IMR-90 (cell line): Measurements from ENCODE around the gene CFAP251. TPM values are rescaled to one million over a fixed set of nuclear protein-coding genes. Genes with fewer than 3 reads are reported as not detected.

Experiments
- ATAC-seq: fragments of 200-7000 bp; cut with Tn5 transposase; 2 replicates; pipeline ENCODE4 v1.9.1; 2020; ENCODE audit warnings: low read depth, mild to moderate bottlenecking, moderate library complexity
- BruUV-seq: library from RNA; stranded (reverse); fragments of 400-500 nt; replicated peaks from 2 replicates; lab custom pipeline; 2021; lab: Mats Ljungman, UMichigan
- CTCF ChIA-PET: fragments of 300-600 bp; formaldehyde crosslinking; extraction: SDS; loops from one replicate; lab custom pipeline; 2021; ENCODE audit warnings: antibody characterized with exemption; lab: Yijun Ruan, JAX
- POLR2A ChIA-PET: fragments of 300-600 bp; sonication (Branson Sonifier 250); formaldehyde crosslinking; loops from one replicate; lab custom pipeline; 2022; ENCODE audit warnings: antibody characterized with exemption; ENCODE audit not compliant: unreplicated experiment; lab: Charles Lee
- DNase-seq: peaks from one replicate; pipeline ENCODE4 v3.0.0; 2013
- H2AFZ ChIP-seq: replicated peaks from 2 replicates; pipeline ENCODE3; 2013; ENCODE audit warnings: low read length, mild to moderate bottlenecking; ENCODE audit not compliant: poor library complexity
- H2AK5ac ChIP-seq: 2 replicates; pipeline ENCODE4 v1.6.1; 2013; ENCODE audit warnings: low read depth, low read length, inconsistent platforms
- H2AK9ac ChIP-seq: replicated peaks from 2 replicates; pipeline ENCODE3; 2013; ENCODE audit warnings: mild to moderate bottlenecking, low read depth, low read length, moderate library complexity; ENCODE audit not compliant: poor library complexity
- H2BK120ac ChIP-seq: 2 replicates; pipeline ENCODE4 v1.6.1; 2013; ENCODE audit warnings: low read depth, low read length, inconsistent platforms
- H2BK15ac ChIP-seq: 3 replicates; pipeline ENCODE4 v1.6.1; 2013; ENCODE audit warnings: low read depth, low read length, inconsistent platforms
- H2BK20ac ChIP-seq: 2 replicates; pipeline ENCODE4 v1.6.1; 2013; ENCODE audit warnings: low read depth, mild to moderate bottlenecking, inconsistent platforms, low read length, moderate library complexity
- H2BK5ac ChIP-seq: 2 replicates; pipeline ENCODE4 v1.6.1; 2013; ENCODE audit warnings: mild to moderate bottlenecking, low read depth, low read length, inconsistent platforms; ENCODE audit not compliant: poor library complexity, severe bottlenecking
- H3K14ac ChIP-seq: replicated peaks from 2 replicates; pipeline ENCODE4 v1.6.1; 2013; ENCODE audit warnings: low read depth, low read length, inconsistent platforms
- H3K18ac ChIP-seq: 2 replicates; pipeline ENCODE4 v1.6.1; 2013; ENCODE audit warnings: low read depth, low read length, control low read depth
- H3K23ac ChIP-seq: 2 replicates; pipeline ENCODE4 v1.6.1; 2013; ENCODE audit warnings: low read depth, low read length, inconsistent platforms
- H3K27ac ChIP-seq: 2 replicates; pipeline ENCODE4 v1.5.1; 2013; ENCODE audit warnings: mild to moderate bottlenecking, control low read depth, low read length; ENCODE audit not compliant: insufficient read depth
- H3K27me3 ChIP-seq: 2 replicates; pipeline ENCODE4 v1.6.1; 2013; ENCODE audit warnings: low read length; ENCODE audit not compliant: control insufficient read depth, insufficient read depth
- H3K36me3 ChIP-seq: 2 replicates; pipeline ENCODE4 v1.6.1; 2013; ENCODE audit warnings: low read length, mixed read lengths; ENCODE audit not compliant: control insufficient read depth, insufficient read depth
- H3K4ac ChIP-seq: 2 replicates; pipeline ENCODE4 v1.6.1; 2013; ENCODE audit warnings: low read depth, low read length, inconsistent platforms
- H3K4me1 ChIP-seq: 2 replicates; pipeline ENCODE4 v1.6.1; 2013; ENCODE audit warnings: low read length, mixed read lengths; ENCODE audit not compliant: control insufficient read depth, insufficient read depth
- H3K4me2 ChIP-seq: 2 replicates; pipeline ENCODE4 v1.6.1; 2013; ENCODE audit warnings: low read depth, mild to moderate bottlenecking, control low read depth, low read length, moderate library complexity
- H3K4me3 ChIP-seq: 2 replicates; pipeline ENCODE4 v1.5.1; 2013; ENCODE audit warnings: low read depth, mild to moderate bottlenecking, control low read depth, low read length, moderate library complexity; ENCODE audit not compliant: insufficient read depth
- H3K56ac ChIP-seq: 2 replicates; pipeline ENCODE4 v1.6.1; 2013; ENCODE audit warnings: low read length, inconsistent platforms; ENCODE audit not compliant: insufficient read depth; ENCODE audit errors: extremely low read depth
- H3K79me1 ChIP-seq, 2 experiments: 2 replicates each; pipeline ENCODE4 v1.6.1; 2013; ENCODE audit warnings: low read length in 2 of 2, inconsistent platforms in 1 of 2, low read depth in 1 of 2
- H3K9ac ChIP-seq: 2 replicates; pipeline ENCODE4 v1.6.1; 2013; ENCODE audit warnings: low read depth, low read length, control low read depth
- H3K9me1 ChIP-seq: 2 replicates; pipeline ENCODE4 v1.6.1; 2013; ENCODE audit warnings: low read length, inconsistent platforms; ENCODE audit not compliant: insufficient read depth
- H3K9me3 ChIP-seq: 2 replicates; pipeline ENCODE4 v1.6.1; 2013; ENCODE audit warnings: low read length; ENCODE audit not compliant: control insufficient read depth, insufficient read depth
- H4K20me1 ChIP-seq: 2 replicates; pipeline ENCODE4 v1.6.1; 2013; ENCODE audit warnings: low read length, inconsistent platforms; ENCODE audit not compliant: insufficient read depth
- H4K5ac ChIP-seq: 2 replicates; pipeline ENCODE4 v1.6.1; 2013; ENCODE audit warnings: mild to moderate bottlenecking, low read depth, low read length, control low read depth
- H4K8ac ChIP-seq, 2 experiments: 2 replicates each; pipeline ENCODE4 v1.6.1; 2013; ENCODE audit warnings: low read depth in 2 of 2, low read length in 2 of 2, control low read depth in 1 of 2, inconsistent platforms in 1 of 2
- H4K91ac ChIP-seq: 2 replicates; pipeline ENCODE4 v1.6.1; 2013; ENCODE audit warnings: low read depth, low read length, inconsistent platforms; ENCODE audit not compliant: insufficient read depth
- BHLHE40 ChIP-seq: fragments of 150-350 bp; IDR thresholded peaks from 2 replicates; pipeline ENCODE4 v1.6.1; 2016; ENCODE audit warnings: mild to moderate bottlenecking, low read depth, low read length
- CEBPB ChIP-seq: IDR thresholded peaks from 2 replicates; pipeline ENCODE4 v1.6.1; 2012; ENCODE audit warnings: low read depth, low read length, improper control_type of control experiment
- CHD1 ChIP-seq: IDR thresholded peaks from 2 replicates; pipeline ENCODE4 v1.6.1; 2012; ENCODE audit warnings: low read depth, low read length, improper control_type of control experiment
- CTCF ChIP-seq: conservative IDR thresholded peaks from 2 replicates; pipeline ENCODE4 v1.5.1; 2012; ENCODE audit warnings: mild to moderate bottlenecking, low read depth, low read length, improper control_type of control experiment
- ELK1 ChIP-seq: fragments of 150-350 bp; IDR thresholded peaks from 2 replicates; pipeline ENCODE4 v1.6.1; 2016; ENCODE audit warnings: low read depth, mild to moderate bottlenecking, low read length, moderate library complexity, borderline replicate concordance
- FOS ChIP-seq: fragments of 150-350 bp; IDR thresholded peaks from 2 replicates; pipeline ENCODE4 v1.6.1; 2016; ENCODE audit warnings: low read depth, low read length
- MAFK ChIP-seq: IDR thresholded peaks from 2 replicates; pipeline ENCODE4 v1.6.1; 2012; ENCODE audit warnings: low read depth, low read length, improper control_type of control experiment
- MAZ ChIP-seq: IDR thresholded peaks from 2 replicates; pipeline ENCODE4 v1.6.1; 2012; ENCODE audit warnings: low read depth, mild to moderate bottlenecking, low read length, improper control_type of control experiment, moderate library complexity, borderline replicate concordance
- MXI1 ChIP-seq: IDR thresholded peaks from 2 replicates; pipeline ENCODE4 v1.6.1; 2012; ENCODE audit warnings: low read depth, mild to moderate bottlenecking, low read length, moderate library complexity, borderline replicate concordance
- NFE2L2 ChIP-seq: fragments of 150-350 bp; IDR thresholded peaks from 2 replicates; pipeline ENCODE4 v1.6.1; 2016; ENCODE audit warnings: low read depth, mild to moderate bottlenecking, low read length
- POLR2A ChIP-seq: IDR thresholded peaks from 2 replicates; pipeline ENCODE4 v1.6.1; 2012; ENCODE audit warnings: mild to moderate bottlenecking, low read depth, low read length
- RAD21 ChIP-seq: IDR thresholded peaks from 2 replicates; pipeline ENCODE4 v1.6.1; 2012; ENCODE audit warnings: low read length, improper control_type of control experiment
- RCOR1 ChIP-seq: IDR thresholded peaks from 2 replicates; pipeline ENCODE4 v1.6.1; 2012; ENCODE audit warnings: mild to moderate bottlenecking, low read length, improper control_type of control experiment; ENCODE audit not compliant: insufficient replicate concordance
- RFX5 ChIP-seq: IDR thresholded peaks from 2 replicates; pipeline ENCODE4 v1.8.0; 2012; ENCODE audit warnings: low read depth, mild to moderate bottlenecking, low read length, moderate library complexity
- SMC3 ChIP-seq: fragments of 150-350 bp; IDR thresholded peaks from 2 replicates; pipeline ENCODE4 v1.6.1; 2016; ENCODE audit warnings: low read depth, mild to moderate bottlenecking, antibody characterized with exemption, low read length, moderate library complexity
- USF2 ChIP-seq: fragments of 150-350 bp; IDR thresholded peaks from 2 replicates; pipeline ENCODE4 v1.6.1; 2017; ENCODE audit warnings: mild to moderate bottlenecking, antibody characterized with exemption, low read length, low read depth
- WGBS, 2 experiments: methylation state at CpG; one replicate each; pipeline versions ENCODE4 v1.1.5 to v1.1.7; 2013; ENCODE audit warnings: missing lambda C conversion rate in 2 of 2; ENCODE audit not compliant: insufficient read length in 1 of 2; ENCODE audit errors: extremely low coverage in 2 of 2; 5-methylcytosine and 5-hydroxymethylcytosine counted together
- dilution Hi-C: fragments of 300-500 bp; cut with HindIII; formaldehyde crosslinking; loops from one replicate; pipeline ENCODE4 v1.14.3; 2018; ENCODE audit warnings: low sequenced_read_pairs; ENCODE audit not compliant: unreplicated experiment
- in situ Hi-C: fragments of 300-500 bp; cut with MboI; formaldehyde crosslinking; loops from 3 replicates; pipeline ENCODE4 v1.14.3; 2019; ENCODE audit warnings: low sequenced_read_pairs, inconsistent platforms, mixed read lengths
- intact Hi-C: fragments of 100-400 bp; cut with micrococcal nuclease; formaldehyde crosslinking; loops from 2 replicates; pipeline ENCODE4 v1.10.0; 2022
- polyA plus RNA-seq, 3 experiments: library from polyadenylated mRNA; depleted of rRNA; stranded (reverse); fragments of >200 nt; gene quantifications; 2 replicates each; pipeline ENCODE4 v1.2.3, GENCODE V29; 2012; ENCODE audit warnings: low replicate concordance in 1 of 3
- total RNA-seq: library from RNA; depleted of rRNA; stranded (reverse); fragments of >200 nt; gene quantifications from 2 replicates; pipeline ENCODE4 v1.2.3, GENCODE V29; 2012

The CFAP251 gene
- total and polyA plus RNA-seq, 2 of the 4 experiments (the other 2 are of a cell fraction): 7.8 to 9.1 TPM

- Histone ChIP-seq H3K14ac (no peak overlapping the region), H3K4me2 (no peak overlapping the region), H4K8ac (no peak overlapping the region), H4K20me1 (peaks cover 19% of the 10 kb centered on the region), H3K4me3 (no peak overlapping the region), H2AFZ (no peak overlapping the region), H3K18ac (no peak overlapping the region), H4K91ac (no peak overlapping the region), H2BK15ac (no peak overlapping the region), H3K23ac (no peak overlapping the region), H4K5ac (no peak overlapping the region), H2AK9ac (no peak overlapping the region), H2BK5ac (peak overlapping the region; percentile 63), H3K9ac (no peak overlapping the region), H3K4ac (no peak overlapping the region), H2BK20ac (no peak overlapping the region), H2BK120ac (no peak overlapping the region), H3K4me1 (peaks cover 13% of the 10 kb centered on the region), H3K9me3 (no peaks in the 10 kb centered on the region), H3K27me3 (no peaks in the 10 kb centered on the region), H3K27ac (peak overlapping the region; percentile 54; the same call in 1 of the 2 replicates), H3K56ac (no peak overlapping the region), H2AK5ac (0 out of 2 replicates have a peak overlapping the region, but pooled peaks have one; percentile 22), H3K79me1 (peaks cover 36 to 66% of the 10 kb centered on the region in 2 experiments), H3K36me3 (peaks cover 52% of the 10 kb centered on the region), H3K9me1 (peaks cover 11% of the 10 kb centered on the region; the same call in 1 of the 2 replicates)
- in situ Hi-C loops (no loop called here), dilution Hi-C loops (no loop called here), intact Hi-C loops (no loop called here)
- ChIA-PET CTCF (no interaction called here), POLR2A (no interaction called here)
- WGBS, 2 experiments: 100% methylated on average over 1 of the region's 5 CpGs; no CpG with 5 or more reads in 1 of the 2 experiments
- no TSS peak for BruUV-seq
- ATAC-seq (no peak), DNase-seq (no peak)
- no peak for TF ChIP-seq SMC3
- TF ChIP-seq USF2: no peak
- TF ChIP-seq CTCF: no peak
- TF ChIP-seq ELK1: no peak
- no peak for TF ChIP-seq POLR2A
- no peak for TF ChIP-seq CEBPB
- no peak for TF ChIP-seq RCOR1
- no peak for TF ChIP-seq FOS
- TF ChIP-seq RFX5: no peak
- no peak for TF ChIP-seq MAFK
- no peak for TF ChIP-seq RAD21
- no peak for TF ChIP-seq BHLHE40
- TF ChIP-seq NFE2L2: no peak
- no peak for TF ChIP-seq MAZ
- TF ChIP-seq MXI1: no peak
- no peak for TF ChIP-seq CHD1
Observed at GRCh38 chr12:121898287-121898686, 20.1 kb upstream of the CFAP251 start.
